Measurements from ENCODE around the gene DQX1.

DNA sequence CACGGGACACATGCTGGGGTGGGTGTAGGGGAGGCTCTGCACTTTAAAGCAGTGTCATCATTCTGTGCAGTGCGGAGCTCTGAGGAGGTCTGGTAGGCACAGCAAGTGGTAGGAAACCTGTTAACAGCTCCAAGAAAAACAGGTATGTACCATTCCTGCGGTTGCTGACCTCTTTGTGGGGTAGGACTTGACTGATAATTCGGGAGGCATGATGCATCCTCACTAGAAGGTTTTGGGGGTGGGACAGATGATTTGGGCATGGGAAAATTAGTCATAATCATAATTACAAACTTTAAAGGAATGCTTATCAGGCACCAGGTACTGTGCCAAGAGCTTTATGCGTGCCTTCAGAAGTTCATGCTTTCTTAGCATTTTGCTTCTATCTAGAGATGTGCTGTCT is 38.2 kb upstream of the DQX1 start:
- no peak for TF ChIP-seq EZH2 (IDR thresholded peaks at IDR 0.05; ENCODE audit: low read length)
- TF ChIP-seq, protein P1, sequence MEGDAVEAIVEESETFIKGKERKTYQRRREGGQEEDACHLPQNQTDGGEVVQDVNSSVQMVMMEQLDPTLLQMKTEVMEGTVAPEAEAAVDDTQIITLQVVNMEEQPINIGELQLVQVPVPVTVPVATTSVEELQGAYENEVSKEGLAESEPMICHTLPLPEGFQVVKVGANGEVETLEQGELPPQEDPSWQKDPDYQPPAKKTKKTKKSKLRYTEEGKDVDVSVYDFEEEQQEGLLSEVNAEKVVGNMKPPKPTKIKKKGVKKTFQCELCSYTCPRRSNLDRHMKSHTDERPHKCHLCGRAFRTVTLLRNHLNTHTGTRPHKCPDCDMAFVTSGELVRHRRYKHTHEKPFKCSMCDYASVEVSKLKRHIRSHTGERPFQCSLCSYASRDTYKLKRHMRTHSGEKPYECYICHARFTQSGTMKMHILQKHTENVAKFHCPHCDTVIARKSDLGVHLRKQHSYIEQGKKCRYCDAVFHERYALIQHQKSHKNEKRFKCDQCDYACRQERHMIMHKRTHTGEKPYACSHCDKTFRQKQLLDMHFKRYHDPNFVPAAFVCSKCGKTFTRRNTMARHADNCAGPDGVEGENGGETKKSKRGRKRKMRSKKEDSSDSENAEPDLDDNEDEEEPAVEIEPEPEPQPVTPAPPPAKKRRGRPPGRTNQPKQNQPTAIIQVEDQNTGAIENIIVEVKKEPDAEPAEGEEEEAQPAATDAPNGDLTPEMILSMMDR (optimal IDR thresholded peaks at IDR 0.05 in 1 of 3, IDR thresholded peaks at IDR 0.05 in 1 of 3, conservative IDR thresholded peaks at IDR 0.05 in 1 of 3; ENCODE audit: extremely low read depth in 1 of 3, insufficient read depth in 2 of 3, low read length in 3 of 3): no peak

All from keratinocyte (primary cell).